NCI-H524 treated with DMSO at 0.1 percent for 48 hours (cell line): ENCODE results near the gene MAJIN.
"Not testable (repeated sequence)": the region's sequence is repeated elsewhere in the genome, so short reads cannot be mapped to it uniquely, and the experiment has no call there.

Source experiments
- DNase-seq: peaks from one replicate; lab custom pipeline; 2025; lab: John Stamatoyannopoulos, UW

Gene MAJIN, protein sequence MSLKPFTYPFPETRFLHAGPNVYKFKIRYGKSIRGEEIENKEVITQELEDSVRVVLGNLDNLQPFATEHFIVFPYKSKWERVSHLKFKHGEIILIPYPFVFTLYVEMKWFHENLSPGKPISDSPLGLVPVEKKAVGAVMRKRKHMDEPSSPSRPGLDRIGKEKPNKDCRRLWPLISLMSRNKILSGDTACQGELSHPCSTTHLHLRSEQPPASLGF

DNA sequence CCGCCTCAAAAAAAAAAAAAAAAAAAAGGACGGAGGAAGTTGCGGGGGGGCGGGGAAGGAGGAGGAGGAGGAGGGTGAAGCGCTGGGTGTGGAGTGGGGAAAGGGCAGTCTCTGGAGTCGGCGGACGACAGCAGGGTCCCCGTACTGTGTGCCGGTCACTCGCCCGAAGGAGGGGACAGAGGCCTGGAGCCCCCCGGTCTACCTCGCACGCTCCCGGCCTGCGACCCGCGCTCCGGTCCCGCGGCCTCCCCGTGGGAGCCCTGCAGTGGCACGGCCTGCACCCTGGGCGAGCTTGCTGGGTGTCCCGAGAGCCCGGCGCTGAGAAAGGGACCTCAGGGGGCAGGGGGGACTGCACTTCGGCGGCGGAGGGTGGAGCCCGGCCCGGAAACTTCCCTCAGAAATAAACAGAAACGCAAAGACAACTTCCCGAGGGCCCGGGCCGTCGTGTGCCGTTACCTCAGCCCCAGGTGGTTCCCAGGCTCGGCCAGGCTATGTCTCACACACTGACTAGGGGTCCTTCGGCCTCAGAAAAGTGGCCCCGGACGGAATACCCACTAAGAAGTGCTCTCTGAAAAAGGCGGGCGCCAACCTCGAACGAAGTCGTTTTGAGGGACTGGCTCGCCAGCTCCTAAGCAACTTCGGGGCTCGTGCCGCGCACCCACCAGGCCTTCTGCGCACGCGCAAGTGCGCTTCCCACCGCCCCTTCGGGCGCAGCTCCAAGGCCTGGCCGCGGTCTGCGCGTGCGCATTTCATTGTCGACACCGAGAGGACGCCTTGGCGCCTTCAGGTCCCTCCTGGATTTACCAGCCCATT is at the start of gene MAJIN:
TSS of gene MAJIN (minus strand) at position 688 of the 813 bp plus-strand sequence. CDS start 12,703 bp downstream, outside the sequence.
- DNase-seq: no peak

DNA sequence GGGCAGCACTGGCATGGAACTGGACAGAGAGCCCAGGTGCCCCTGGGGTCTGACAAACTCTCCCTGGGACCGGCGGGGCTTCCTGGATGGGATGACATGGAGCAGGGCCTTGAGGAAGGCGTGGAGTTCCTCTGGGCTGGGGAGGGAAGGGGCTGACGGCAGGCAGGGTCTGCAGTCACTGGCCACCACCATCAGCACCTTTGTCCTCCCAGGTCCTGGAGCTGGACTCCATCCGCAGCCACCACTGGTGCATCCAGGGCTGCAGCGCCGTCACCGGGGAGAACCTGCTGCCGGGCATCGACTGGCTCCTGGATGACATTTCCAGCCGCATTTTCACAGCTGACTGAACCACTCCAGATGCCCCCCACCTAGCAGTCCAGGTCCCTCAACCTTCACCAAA is 49.6 kb upstream of the MAJIN start:
- no peak for DNase-seq

DNA sequence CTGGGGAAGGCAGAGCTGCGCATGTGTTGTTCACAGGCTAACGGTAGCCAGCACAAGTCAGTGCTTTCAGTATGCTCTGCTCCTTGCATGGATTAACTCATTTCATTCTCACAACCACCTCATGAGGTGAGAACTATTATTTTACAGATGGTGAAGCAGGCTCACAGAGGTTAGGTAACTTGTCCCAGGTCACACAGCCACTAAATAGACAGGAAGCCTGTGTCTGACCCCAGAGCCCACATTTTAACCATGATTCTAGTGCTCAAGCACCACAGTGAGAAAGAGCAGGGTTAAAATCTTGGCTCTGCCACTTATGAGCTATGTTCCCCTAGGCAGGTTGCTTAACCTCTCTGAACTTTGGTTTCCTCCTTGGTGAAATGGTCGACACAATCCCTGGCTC is 49.1 kb upstream of the MAJIN start:
- DNase-seq: no peak

DNA sequence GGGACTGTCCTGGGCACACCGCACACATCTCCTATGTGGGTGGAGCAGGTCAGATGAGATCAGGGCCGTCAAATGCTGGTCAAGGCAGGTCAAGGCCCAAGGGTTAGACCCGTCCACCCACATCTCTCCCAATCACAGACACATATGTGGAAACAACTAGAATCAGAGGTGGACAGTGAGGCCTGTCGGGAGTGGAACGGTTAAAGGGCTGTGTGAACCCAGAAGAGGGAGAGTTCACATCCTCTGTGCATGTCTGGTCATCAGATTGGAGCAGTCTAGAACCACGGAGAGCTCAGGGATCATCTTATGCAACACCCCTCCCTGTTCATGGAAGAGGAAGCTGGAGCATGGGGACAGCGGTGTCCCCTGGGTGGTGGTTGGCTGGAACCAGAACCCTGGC is 47.9 kb upstream of the MAJIN start:
- DNase-seq: no peak

DNA sequence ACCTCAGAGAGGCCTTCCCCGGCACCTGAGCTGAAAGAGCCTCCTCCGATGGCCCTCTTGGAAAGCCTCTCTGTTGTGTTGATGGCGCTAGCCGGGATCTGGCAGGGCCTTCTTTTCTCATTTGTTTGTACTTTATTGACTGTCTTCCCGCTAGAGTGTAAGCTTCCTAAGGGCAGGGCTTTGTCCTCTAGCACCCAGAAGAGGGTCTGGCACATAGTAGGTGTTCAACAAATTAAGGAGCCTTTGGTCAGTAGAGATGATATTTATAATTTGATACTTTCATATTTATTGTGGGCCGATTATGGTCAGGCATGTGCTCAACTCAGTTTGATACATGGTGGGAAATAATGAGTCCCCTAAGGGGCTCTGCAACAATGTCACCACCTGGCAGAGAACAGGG is 46.0 kb upstream of the MAJIN start:
- no peak for DNase-seq

DNA sequence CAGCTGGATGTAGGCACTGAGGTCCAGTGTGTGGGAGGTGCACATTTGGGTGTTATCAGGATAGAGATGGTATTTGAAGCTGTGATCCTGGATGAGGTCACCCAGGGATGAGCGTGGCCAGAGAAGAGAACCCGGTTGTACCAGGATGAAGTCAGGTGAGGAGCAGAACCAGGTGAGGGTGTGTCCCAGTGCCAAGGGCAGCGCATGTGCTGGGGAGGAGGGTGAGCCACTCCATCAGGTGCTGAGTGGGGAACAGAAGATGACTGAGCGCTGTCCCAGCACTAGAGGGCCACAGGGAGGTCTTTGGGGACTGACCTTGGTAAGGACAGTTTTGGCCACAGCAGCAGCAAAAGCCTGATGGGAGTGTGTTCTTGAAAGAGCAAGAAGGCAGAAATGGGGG is 44.8 kb upstream of the MAJIN start:
- DNase-seq: no peak

DNA sequence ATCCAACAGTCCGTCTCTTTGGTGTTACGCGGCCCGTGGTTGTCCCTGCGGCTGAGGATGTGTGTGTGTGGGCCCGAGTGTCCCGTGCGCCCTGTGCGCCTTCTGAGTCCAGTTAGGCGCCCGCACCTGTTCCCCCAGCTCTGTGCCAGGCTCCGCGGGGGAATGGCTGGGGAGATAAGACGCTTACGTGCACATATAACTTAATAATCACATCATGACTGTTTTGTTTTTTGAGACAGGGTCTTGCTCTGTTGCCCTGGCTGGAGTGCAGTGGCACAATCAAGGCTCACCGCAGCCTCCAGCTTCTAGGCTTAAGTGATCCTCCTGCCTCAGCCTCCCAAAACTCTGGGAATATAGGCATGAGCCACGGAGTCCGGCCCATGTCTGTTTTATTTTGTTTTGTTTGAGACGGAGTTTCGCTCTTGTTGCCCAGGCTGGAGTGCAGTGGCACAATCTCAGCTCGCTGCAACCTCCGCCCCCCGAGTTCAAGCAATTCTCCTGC is 42.9 kb upstream of the MAJIN start:
- DNase-seq: no peak

DNA sequence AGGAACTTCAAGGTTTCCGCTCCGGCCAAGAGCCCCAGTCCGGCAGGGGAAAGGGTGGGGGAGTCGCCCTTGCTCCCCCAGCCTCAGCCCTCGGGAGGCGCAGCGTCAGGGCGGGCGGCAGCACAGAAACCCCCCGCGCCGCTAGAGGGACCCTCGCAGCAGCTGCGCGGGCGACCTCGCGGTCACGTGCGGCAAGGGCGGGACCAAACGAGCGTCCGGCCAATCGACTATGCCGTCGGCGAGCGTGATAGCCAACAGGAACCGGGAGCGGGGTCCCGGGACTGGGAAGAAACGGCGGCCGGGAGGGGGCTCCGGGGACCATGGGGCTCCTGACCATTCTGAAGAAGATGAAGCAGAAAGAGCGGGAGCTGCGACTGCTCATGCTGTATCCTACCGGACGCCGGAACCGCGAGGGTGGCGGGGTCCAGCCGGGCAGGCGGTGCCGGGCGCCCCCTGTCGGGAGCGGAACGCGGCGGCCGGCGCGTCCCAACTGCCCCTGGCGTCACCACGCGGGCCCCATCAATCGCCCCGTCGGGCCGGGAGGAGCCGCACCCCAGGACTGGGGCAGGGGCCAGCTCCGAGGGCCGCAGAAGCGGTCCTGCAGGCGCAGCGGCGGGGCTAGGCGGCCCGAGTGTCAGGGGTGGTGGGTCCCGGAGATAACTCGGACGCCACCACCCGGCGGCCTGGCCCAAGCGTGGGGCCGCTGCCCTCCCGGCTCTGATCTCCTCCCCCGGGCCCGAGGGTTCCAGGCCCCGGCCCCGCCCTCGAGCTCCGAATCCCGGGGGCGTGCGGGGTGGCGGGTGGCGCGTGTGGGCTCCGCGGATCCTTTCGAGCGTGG is 42.2 kb upstream of the MAJIN start, which contains the start of gene ARL2:
TSS of gene ARL2 (plus strand) at position 273 of the 838 bp plus-strand sequence. CDS start at position 321, 48 bp downstream.
- DNase-seq: peak; percentile 57

DNA sequence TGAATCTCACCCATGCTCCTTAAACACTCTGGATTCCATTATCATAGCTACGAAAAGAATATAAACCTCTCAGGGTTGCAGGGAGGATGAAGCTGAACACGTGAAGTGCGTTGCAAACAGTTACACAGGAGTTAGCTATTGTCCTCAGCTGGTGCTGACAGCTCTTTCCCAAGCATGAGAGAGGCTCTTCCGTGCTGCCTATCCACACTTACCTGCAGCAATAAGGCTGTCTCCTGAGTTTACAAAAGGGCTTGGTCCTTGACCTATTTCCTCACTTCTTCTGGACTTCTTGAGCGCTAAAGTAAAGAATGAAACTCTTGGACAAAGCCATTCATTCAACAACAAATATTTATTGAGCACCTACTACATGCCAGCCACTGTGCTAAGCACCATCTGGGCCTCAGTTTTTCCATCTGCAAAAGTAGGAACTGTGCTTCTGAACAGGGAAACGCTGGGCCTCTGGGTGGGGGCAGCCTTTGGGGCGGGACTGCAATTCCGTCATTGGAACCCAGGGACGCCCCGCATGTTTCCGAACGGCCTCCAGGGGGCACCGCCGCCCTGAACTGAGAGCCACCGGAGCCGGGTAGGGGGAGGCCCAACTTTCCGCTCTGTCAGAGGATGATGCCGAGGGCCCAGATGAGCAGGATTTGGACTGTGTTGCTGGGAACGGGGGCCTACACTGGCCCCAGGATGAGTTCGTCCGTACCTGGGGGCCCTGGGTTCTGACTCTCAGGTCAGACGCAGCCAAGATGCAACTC is 41.4 kb upstream of the MAJIN start:
- peak; percentile 57 for DNase-seq

DNA sequence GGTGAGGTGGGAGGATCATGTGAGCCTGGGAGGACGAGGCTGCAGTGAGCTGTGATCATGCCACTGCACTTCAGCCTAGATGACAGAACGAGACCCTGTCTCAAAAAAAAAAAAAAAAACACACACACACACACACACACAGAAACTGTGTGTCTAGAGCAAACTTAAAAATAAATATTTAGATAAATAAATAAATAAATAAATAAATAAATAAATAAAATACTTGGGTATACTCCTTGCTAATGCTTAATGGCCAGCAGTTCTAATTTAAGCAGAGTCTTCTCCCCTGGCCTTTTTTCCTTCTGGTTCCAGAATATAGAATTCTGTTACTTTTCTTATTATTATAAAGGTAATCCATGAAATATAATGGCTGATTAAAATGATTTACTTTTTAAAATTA is 37.0 kb upstream of the MAJIN start:
- DNase-seq: no peak

DNA sequence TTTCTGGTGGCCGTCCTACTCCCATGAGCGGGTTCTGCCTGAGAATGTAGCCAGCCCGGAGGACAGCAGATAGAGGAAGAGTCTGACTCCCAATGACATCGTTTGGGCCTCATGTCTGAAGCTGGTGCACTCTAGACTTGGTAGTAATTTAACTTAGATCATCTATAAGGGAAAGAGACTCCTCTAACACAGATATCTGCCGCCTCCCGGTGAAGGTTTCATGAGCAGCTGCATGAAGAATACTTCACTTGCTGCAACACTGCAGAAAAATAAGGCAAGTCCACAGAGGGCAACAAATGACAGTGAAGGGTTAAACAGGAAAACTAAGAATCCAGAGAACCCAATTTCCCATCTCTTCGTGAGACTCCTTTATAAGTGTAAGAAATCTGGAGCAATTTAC is 36.1 kb upstream of the MAJIN start:
- no peak for DNase-seq

DNA sequence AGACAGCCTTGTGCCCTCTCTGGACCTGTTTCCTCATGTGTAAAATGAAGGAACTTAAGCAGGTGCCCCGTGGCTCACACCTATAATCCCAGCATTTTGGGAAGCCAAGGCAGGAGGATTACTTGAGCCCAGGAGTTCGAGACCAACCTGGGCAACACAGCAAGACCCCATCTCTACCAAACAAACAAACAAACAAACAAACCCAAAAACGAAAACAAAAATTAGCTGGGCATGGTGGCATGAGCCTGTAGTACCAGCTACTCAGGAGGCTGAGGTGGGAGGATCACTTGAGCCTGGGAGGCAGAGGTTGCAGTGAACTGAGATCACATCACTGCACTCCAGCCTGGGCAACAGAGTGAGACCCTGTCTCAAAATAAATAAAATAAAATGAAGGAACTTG is 32.1 kb upstream of the MAJIN start:
- not testable (repeated sequence) for DNase-seq

DNA sequence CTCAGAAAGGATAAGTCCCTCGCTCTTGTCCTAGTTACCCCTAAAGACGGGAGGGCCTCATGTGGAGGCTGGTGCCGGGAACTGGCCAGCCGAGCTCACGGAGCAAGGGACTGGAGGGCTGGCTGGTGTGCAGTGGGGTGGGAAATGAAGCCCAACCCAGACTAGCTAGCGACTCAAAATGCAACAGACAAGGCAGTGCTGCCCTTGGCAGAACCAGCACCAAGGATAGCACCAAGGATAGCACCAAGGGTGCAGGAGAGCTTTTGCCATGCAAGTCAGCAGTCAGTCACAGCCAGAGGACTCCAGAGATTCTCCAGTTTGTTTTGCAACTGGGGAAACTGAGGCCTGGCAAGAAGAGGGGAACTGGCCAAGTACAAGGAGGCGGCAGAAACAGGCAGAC is 31.4 kb upstream of the MAJIN start:
- DNase-seq: no peak

DNA sequence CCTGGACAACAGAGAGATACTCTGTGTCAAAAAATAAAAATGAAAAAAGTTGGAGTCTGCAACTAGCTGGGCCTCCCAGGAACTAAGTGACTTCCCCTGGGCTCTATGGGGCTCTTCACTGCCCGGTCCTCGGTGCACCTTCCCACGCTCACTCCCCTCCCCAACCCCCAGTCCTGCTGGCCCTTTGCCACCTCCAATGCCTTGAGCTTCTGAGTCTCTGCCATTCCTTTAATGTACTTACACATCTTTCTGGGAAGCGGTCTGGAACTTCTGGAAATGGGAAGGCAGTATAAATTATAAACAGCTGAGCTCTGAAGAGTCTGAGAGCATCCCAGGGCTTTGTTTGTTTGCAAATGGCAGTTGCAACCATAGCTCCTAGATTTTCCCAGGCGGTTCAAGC is 30.8 kb upstream of the MAJIN start:
- DNase-seq: no peak

DNA sequence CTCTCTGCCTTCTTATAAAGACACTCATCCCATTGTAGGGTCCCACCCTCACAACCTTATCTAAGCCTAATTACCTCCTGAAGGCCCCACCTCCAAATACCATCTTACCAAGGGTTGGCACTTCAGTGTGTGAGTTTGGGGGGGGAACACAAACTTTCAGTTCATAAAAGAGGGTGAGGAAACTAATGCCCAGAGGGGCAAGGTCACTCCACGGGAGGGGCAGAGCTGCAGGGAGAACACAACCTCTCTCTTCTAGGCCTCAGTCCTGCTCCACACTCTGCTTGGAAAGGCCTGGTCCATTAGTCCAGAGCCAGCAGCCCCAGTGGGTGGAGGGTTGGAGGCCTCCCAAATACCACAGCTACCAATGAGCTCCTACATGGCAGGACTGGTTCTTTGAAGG is 27.6 kb upstream of the MAJIN start:
- no peak for DNase-seq

DNA sequence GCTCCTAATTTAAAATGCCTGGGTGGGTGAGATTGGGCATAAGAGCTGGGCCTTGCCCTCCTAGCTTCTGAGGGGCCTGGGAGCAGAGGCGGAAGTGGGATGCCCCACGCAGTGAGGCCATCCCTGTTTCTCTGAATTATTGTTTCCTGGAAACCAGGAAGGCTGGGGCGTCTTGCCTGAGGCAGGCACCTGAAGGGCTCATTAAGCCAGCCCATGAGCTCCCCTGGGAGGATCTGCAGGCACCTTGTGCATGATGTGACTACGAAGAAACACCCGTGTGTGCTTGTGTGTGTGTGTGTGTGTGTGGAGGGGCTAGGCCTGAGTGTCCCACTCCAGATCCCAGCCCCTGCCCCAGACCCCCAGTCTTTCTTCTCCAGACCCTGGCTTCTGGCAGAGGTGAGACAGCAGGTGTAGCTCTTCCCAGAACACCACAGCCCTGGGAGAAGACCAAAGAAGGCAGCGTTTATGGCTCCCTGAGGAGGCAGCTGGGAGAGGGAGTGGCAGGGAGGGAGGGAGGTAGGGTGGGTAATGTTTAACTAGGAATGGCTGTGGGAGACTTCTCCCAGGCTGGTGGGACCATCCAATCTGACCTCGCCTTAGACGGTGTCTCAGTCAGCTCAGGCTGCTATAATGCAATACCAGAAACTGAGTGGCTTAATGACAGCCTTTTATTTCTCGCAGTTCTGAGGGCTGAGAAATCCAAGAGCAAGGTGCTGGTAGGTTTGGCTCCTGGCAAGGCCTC is 27.0 kb upstream of the MAJIN start:
- DNase-seq: no peak

DNA sequence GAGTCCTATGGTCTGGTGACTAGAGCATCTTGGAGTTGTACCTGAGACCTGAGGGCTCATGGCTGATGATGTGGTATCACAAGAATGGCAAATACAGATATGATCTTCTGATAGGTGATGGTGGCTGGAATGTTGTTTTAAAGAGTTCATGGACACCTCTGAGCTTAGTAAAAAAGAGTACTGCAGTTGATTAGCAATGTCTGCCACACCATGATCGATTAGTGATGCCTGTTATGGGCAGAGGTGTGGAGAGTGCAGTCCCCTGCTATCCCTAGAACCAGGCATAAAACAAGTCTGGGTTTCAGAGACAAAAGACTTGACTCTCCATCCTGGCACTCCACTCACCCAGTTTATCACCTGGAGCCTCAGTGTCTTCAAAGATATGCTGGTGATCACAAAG is 26.2 kb upstream of the MAJIN start:
- DNase-seq: no peak

DNA sequence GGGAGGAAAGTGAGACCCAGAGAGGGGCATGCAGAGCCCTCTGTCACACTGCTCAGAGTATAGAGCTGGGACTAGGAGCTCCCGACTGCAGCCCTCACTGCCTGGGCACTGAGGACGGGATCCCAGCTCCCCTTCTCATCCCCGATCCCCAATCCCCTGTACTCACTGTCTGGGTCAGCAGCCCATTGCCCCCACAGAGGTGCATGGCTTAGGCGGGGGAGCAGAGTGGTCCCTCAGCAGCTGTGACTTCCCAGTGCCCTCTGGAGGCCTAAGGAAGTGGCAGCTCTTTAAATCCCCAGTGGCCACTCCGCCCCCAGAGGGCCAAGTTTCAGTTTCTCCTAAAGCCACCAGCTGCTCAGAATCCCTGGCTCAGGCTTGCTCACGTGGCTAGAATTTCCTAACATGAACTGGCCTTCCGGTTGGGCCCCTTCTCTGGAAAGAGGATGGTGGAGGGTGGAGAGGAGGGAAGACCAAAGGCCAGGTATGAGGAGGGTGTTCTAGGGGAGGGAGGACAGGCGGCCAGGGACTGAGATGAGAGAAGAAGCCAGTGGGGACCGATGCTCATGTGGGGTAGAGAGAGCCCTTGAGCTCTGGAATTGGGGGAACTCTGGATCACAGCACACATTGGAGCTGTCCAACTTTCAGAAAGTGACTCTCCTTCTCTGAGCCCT is 24.9 kb upstream of the MAJIN start, which contains the start of gene BATF2:
TSS of gene BATF2 (minus strand) at position 262 of the 671 bp plus-strand sequence. CDS start at position 205, 57 bp downstream.
- peak; percentile 80 for DNase-seq

DNA sequence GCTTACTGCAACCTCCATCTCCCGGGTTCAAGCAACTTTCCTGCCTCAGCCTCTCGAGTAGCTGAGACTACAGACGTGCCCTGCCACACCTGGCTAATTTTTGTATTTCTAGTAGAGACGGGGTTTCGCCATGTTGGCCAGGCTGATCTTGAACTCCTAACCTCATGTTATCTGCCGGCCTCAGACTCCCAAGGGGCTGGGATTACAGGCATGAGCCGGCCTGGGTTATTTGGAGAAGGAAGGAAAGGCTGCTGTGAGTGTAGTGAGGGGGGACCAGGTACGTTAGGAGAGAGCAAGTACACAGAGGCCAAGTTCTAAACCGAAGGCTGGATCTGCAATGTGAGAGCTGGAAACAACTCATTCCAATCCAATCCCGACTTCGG is 24.4 kb upstream of the MAJIN start:
- DNase-seq: no peak

DNA sequence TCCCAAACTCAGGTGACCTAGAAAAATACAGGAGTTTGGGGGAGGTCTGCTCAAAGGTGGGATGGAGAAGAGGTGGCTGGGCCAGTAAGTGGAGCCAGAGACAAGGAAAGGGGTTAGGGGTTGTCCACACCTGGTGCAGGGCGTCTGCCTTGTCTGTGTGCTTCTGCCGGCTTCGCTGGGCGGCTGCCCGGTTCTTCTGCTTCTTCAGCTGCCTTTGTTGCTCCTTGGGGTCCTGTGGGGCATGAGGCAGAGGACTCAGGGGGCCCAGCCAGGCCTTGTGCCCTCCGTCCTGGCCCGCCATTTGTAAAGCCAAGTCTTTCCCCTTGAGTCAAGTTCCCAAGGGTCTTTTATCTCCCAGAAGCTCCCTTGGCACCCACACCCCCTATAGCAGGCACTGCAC is 22.4 kb upstream of the MAJIN start:
- no peak for DNase-seq
